Inflammatory macrophage (primary cell): ENCODE measurements around the gene NUMB.

ENCODE experiments used
- DNase-seq, 2 donors: peaks; one replicate each; pipeline ENCODE4 v3.0.0-alpha.2; 2020 to 2022

The NUMB gene

DNA sequence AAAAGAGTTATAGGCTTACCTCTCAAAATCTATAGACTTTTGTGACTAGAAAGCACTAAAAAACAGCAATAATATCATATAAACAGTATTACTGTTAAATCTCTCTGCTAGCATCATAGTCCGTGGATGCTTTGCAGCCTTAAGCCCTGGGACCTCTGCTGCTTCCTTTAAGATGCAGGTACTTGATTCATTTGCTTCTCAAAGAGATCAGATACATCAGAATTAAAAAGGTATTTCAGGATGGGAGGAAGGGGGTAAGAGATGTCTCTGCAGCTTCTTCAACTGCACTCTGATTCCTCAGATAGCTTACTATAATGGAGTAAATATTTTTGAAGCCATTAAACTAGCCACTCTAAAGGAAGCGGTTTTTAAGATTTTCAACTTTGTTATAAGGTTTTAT lies 171.7 kb downstream of the NUMB start:
- DNase-seq, result no peak

- DNase-seq, result no peak
These were observed 172.4 kb downstream of the NUMB start for GRCh38 chr14:73285979-73286378.

DNA sequence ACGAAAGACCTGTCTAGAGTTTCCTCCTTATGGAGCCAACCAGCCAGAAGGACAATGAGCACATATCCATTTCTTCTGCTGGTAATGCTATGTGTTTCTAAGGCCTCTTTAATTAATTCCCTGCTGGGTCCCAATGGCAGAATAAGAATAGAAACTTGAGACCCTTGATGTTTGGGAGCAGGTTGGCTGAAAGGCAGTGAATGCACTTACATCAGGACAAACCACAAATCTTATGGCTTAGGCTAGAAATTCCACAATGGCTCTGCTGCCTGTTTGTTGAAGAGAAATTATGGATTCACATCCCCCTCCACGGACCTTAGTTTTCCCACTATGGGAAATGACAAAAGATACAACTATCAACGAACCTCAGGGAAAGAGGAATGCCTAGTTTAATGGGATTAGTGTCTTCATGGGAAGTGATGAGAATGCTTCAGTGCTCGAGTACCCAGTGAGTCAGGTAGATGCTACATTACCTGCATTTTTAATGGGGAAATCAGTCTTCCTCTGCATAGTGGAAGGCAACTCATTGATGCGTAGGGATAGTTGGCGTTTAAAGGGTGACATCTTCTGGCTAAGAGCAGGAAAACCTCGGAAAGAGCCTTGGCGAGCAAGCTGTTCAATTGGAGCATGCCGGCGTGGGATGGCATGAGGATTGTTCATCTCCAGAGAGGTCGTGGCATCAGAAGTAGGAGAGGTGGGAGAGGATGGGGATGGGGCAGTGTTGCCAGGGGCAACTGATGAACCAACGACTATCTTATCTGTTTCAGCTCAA lies 174.6 kb downstream of the NUMB start:
- no peak for DNase-seq

DNA sequence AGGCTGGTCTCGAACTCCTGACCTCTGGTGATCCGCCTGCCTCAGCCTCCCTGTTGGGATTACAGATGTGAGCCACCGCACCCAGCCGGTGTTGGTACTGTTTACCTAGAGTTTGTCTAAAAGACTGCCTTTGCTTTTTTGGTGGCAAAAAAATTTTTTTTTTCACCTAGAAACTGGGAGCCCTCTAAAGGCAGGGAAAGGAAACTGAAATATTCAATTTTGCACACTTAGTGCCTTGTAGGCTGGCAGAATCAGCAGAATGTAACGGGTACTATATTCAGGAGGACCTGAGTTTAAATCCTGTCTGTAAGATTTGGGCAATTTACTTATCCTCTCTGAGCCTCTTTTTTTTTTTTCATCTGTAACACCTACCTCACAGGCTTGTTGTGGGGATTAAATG lies 177.4 kb downstream of the NUMB start:
- DNase-seq, result no peak

DNA sequence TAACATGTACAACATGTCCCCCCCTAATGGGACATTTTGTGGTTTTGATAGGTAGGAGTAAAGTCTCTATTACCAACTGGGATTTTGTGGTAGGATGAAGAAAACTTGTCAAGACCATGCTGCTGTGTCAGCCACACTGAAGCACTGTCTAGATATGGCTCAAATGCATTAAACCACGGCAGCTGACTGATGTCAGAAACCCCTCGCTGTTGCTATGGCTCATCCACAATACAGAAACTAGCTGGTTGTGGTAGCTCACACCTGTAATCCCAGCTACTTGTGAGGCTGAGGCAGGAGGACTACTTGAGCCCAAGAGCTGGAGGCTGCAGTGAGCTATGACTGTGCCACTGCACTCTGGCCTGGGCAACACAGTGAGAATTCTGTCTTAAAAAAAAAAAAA lies 181.0 kb downstream of the NUMB start:
- DNase-seq, result no peak

GRCh38 chr14:73276836-73277235 lies 181.5 kb downstream of the NUMB start:
- DNase-seq, result no peak

GRCh38 chr14:73273799-73274198 lies 184.5 kb downstream of the NUMB start:
- no peak for DNase-seq

DNA sequence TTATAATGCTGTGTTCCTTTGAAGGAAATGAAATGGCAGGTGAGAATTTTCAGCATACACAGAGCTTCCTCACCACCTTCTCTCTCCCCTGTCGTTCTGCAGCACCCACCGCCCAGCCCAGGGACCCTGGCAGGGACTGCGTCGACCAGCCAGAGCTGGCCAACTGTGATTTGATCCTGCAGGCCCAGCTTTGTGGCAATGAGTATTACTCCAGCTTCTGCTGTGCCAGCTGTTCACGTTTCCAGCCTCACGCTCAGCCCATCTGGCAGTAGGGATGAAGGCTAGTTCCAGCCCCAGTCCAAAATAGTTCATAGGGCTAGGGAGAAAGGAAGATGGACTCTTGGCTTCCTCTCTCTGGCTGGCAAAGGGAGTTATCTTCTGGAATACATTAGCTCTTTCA lies 186.0 kb downstream of the NUMB start:
- DNase-seq, result no peak

DNA sequence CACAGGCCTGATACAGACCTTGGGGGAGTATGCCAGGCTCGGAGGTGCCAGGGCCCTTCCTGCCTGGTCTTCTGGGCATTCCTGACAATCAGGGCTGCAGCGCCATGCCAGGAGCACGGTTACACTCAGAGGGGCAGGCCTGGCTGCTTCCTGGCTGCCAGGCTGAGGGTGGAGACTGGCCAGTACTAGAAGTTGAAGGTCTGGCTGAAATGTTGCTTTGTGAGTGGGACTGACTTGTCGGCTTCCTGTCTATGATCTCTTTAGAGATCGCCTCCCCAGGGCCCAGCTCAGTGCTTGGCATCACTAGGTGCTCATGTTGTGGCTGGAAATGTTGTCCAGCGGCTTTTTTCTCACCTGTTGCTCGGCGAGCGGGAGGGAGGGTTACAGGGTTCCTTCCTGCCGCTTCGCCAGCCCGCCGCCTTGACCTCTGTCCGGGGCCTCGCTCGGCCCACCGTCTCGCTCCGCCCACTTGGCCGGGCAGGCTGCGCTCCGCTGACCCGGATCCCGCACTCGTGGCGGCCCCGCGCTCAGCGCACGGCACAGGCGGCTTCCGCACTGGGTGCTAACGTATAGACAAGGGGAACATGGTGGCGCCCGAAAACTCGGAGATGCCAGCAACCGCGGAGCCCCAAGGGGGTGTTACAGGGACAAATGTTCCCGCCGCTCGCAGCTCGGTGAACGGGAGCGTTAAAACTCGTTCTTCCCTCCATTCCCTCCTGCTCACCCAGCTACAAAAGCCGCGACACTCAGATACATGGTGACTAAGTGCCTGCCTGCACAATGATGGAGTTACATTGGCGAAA lies 188.4 kb downstream of the NUMB start:
- peak in 1 of 2 donors; percentile 19 for DNase-seq

DNA sequence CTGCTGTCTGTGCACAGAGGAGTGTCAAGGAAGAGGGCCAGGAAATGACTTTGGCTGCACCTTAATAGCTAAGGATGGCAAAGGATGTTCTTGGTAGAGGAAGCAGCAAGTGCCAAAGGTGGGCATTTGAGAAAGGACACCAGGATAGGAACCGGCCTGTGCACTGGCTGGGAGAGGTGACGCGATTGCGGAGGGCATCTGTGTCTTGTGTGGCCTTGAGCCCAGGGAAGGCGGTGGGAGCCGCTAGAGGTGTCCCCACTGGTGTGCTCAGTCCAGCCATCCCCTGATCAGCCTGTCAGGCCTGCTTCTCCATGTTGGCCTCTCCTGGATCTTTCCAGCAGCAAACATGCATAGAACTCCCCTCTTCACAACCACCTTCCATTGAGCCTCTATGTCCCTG lies 190.9 kb downstream of the NUMB start:
- no peak for DNase-seq

- DNase-seq, result no peak
These were observed 192.0 kb downstream of the NUMB start for GRCh38 chr14:73266317-73266716.

GRCh38 chr14:73265721-73266046 lies 192.7 kb downstream of the NUMB start:
- no peak for DNase-seq

GRCh38 chr14:73264885-73265720 lies 193.2 kb downstream of the NUMB start:
- DNase-seq, result no peak

- no peak for DNase-seq
These were observed 194.1 kb downstream of the NUMB start for GRCh38 chr14:73264080-73264884.

- DNase-seq, result no peak
These were observed 194.7 kb downstream of the NUMB start for GRCh38 chr14:73263606-73264005.

- DNase-seq, result no peak
These were observed 195.7 kb downstream of the NUMB start for GRCh38 chr14:73262427-73263183.

- no peak for DNase-seq
These were observed 196.6 kb downstream of the NUMB start for GRCh38 chr14:73261520-73262426.

DNA sequence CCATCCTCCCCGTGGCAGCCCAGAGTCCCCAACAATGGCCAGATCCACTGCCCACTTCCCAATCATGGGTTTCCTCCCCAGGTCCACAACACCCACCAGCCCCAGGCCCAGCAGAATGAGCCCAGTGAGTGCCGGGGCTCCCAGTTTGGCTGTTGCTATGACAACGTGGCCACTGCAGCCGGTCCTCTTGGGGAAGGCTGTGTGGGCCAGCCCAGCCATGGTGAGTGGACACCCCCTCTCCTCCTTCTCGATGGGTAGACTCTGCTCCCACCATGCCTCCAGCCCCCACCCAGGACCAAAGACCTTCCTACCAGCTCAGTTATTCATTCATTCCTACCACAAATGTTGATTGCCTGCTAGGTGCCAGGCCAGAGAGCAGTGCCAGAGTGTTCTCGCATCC lies 197.3 kb downstream of the NUMB start:
- DNase-seq, result no peak

DNA sequence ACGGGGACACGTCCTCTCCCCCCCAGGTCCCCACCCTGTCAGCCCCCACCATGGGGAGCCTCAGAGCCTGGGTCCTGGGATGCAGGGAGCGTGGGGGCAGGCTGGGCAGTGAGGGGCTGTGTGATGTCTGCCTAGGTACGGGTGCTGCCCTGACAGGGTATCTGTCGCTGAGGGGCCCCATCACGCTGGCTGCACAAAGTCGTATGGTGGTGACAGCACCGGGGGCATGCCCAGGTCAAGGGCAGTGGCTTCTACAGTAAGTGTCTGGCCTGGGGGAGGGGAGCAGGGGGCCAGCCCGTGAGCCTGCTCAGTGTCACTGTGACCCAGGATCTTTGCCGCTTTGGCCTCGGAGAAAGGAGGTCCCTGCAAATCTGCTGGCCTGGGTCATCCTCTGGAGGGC lies 197.8 kb downstream of the NUMB start:
- DNase-seq, result no peak

DNA sequence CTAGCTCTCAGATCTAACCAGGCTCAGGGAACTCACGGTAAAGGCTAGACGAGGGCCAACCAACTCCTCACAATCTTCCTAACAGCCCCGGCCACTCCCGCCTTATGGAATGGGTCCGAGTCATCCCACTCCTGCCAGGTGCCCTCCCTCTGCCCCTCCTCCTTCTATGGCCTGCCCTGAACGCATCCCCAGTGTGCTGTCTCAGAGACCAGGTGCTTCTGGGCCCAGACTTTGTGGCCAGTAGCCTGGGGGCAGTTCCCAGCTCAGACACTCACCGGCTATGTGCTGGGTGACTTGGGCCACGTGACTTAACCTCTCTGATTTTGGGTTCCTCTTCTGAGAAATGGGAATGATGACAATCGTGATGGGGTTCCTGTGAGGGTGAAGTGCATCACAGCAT lies 198.5 kb downstream of the NUMB start:
- DNase-seq, result no peak
